CD4-positive, alpha-beta memory T cell (primary cell): ENCODE measurements around the gene CCNA1. TPM values are rescaled to one million over a fixed set of nuclear protein-coding genes. Genes with fewer than 3 reads are reported as not detected.

Experiments used
- CTCF ChIA-PET: fragments of 350-600 bp; sonication (Branson Sonifier 250); formaldehyde crosslinking; loops from one replicate; lab custom pipeline; 2021; ENCODE audit warnings: inconsistent platforms; ENCODE audit not compliant: partially characterized antibody; lab: Charles Lee
- POLR2A ChIA-PET: fragments of 350-600 bp; sonication (Branson Sonifier 250); formaldehyde crosslinking; loops from one replicate; lab custom pipeline; 2021; ENCODE audit not compliant: partially characterized antibody; lab: Charles Lee
- DNase-seq, 5 donors: peaks; one replicate each; pipeline versions ENCODE4 v3.0.0 to v3.0.0-alpha.2; 2020 to 2022; ENCODE audit warnings: mixed read lengths in 1 of 5
- H3K27ac ChIP-seq: one replicate; pipeline ENCODE4 v1.7.0; 2013; ENCODE audit warnings: low read depth, low read length
- H3K27me3 ChIP-seq: 2 replicates; pipeline ENCODE4 v1.7.0; 2013; ENCODE audit warnings: mild to moderate bottlenecking, low read length, moderate library complexity; ENCODE audit not compliant: insufficient read depth
- H3K36me3 ChIP-seq: 2 replicates; pipeline ENCODE4 v1.7.0; 2013; ENCODE audit warnings: mild to moderate bottlenecking, low read length, moderate library complexity; ENCODE audit not compliant: insufficient read depth
- H3K4me1 ChIP-seq: 2 replicates; pipeline ENCODE4 v1.7.0; 2013; ENCODE audit warnings: mild to moderate bottlenecking, low read length, moderate library complexity; ENCODE audit not compliant: insufficient read depth
- H3K4me3 ChIP-seq, 2 donors: one replicate each; pipeline ENCODE4 v1.7.0; 2013; ENCODE audit warnings: low read length in 2 of 2, mild to moderate bottlenecking in 1 of 2
- H3K9me3 ChIP-seq, 2 donors: one replicate each; pipeline ENCODE4 v1.7.0; 2013; ENCODE audit warnings: low read length in 2 of 2, control low read depth in 1 of 2; ENCODE audit not compliant: control insufficient read depth in 1 of 2
- H3K27ac Mint-ChIP-seq, 7 donors: one replicate each; pipeline ENCODE4 v1.8.0; 2020 to 2021; ENCODE audit warnings: mixed read lengths in 7 of 7, mild to moderate bottlenecking in 6 of 7, inconsistent platforms in 3 of 7, moderate library complexity in 3 of 7
- H3K27me3 Mint-ChIP-seq, 2 donors: one replicate each; pipeline ENCODE4 v1.8.0; 2020 to 2021; ENCODE audit warnings: mixed read lengths in 2 of 2
- H3K36me3 Mint-ChIP-seq, 2 donors: one replicate each; pipeline ENCODE4 v1.8.0; 2020 to 2021; ENCODE audit warnings: mixed read lengths in 2 of 2, inconsistent platforms in 1 of 2, mild to moderate bottlenecking in 1 of 2
- H3K4me1 Mint-ChIP-seq, 4 donors: one replicate each; pipeline ENCODE4 v1.8.0; 2020 to 2021; ENCODE audit warnings: mixed read lengths in 4 of 4, mild to moderate bottlenecking in 1 of 4
- H3K4me3 Mint-ChIP-seq, 8 donors: one replicate each; pipeline ENCODE4 v1.8.0; 2020 to 2021; ENCODE audit warnings: mixed read lengths in 8 of 8, mild to moderate bottlenecking in 7 of 8, moderate library complexity in 6 of 8, inconsistent platforms in 3 of 8
- H3K9me3 Mint-ChIP-seq, 8 donors: one replicate each; pipeline ENCODE4 v1.8.0; 2020 to 2021; ENCODE audit warnings: mixed read lengths in 8 of 8, mild to moderate bottlenecking in 5 of 8, inconsistent platforms in 3 of 8, moderate library complexity in 1 of 8
- intact Hi-C: fragments of 100-400 bp; cut with micrococcal nuclease; formaldehyde crosslinking; loops from one replicate; pipeline ENCODE4 v1.15.1; 2023
- polyA plus RNA-seq, 2 donors: library from polyadenylated mRNA; unstranded; fragments of 300-500 nt; fragmentation: Illumina TruSeq; gene quantifications; one replicate each; pipeline ENCODE4 v1.2.3, GENCODE V29; 2021
- total RNA-seq, 2 experiments: library from RNA; stranded (reverse); gene quantifications; one replicate each; pipeline ENCODE4 v1.2.3, GENCODE V29; 2021

The CCNA1 gene
- not detected for total RNA-seq
- not detected for polyA plus RNA-seq

GRCh38 chr13:36432106-36432544 lies at the start of gene CCNA1:
CCNA1 (plus strand) TSS chr13:36432495; CDS start chr13:36433057, 562 bp downstream.
- no peaks in the 10 kb centered on the region for H3K36me3 Mint-ChIP-seq
- POLR2A ChIA-PET, result no interaction called here
- Histone ChIP-seq H3K4me1 (peaks cover 11% of the 10 kb centered on the region), H3K27ac (no peak within 1 kb of the TSS), H3K27me3 (peaks cover 11% of the 10 kb centered on the region), H3K4me3 (no peak within 1 kb of the TSS), H3K36me3 (no peaks in the 10 kb centered on the region), H3K9me3 (no peaks in the 10 kb centered on the region)
- peaks cover 35 to 43% of the 10 kb centered on the region in 2 donors for H3K27me3 Mint-ChIP-seq
- intact Hi-C loops, result no loop called here
- CTCF ChIA-PET, result no interaction called here
- peak within 1 kb of the TSS; percentile 49 to 65 (median 58) for H3K4me3 Mint-ChIP-seq
- H3K27ac Mint-ChIP-seq, result no peak within 1 kb of the TSS
- no peak for DNase-seq
- peaks cover 4 to 10% (median 7%) of the 10 kb centered on the region in 4 donors for H3K4me1 Mint-ChIP-seq
- H3K9me3 Mint-ChIP-seq, result peaks cover 0 to 8% (median 3%) of the 10 kb centered on the region in 8 donors

- Mint-ChIP-seq H3K4me1 (no peaks in the 10 kb centered on the region), H3K36me3 (no peaks in the 10 kb centered on the region), H3K27me3 (peaks cover 7 to 8% of the 10 kb centered on the region in 2 donors), H3K27ac (no peak overlapping the region), H3K9me3 (peaks cover 0 to 6% (median 0%) of the 10 kb centered on the region in 8 donors), H3K4me3 (no peak overlapping the region)
- no peak overlapping the region for H3K4me3 ChIP-seq
- no peak for DNase-seq
- ChIA-PET POLR2A (no interaction called here), CTCF (no interaction called here)
- intact Hi-C loops, result no loop called here
- H3K4me1 ChIP-seq, result no peaks in the 10 kb centered on the region
- no peaks in the 10 kb centered on the region for H3K36me3 ChIP-seq
- H3K9me3 ChIP-seq, result no peaks in the 10 kb centered on the region
- no peak overlapping the region for H3K27ac ChIP-seq
- H3K27me3 ChIP-seq, result no peaks in the 10 kb centered on the region
These were observed 46.8 kb upstream of the CCNA1 start for GRCh38 chr13:36385489-36385888.

- ChIA-PET POLR2A (no interaction called here), CTCF (no interaction called here)
- H3K4me3 ChIP-seq, result no peak overlapping the region
- Mint-ChIP-seq H3K4me3 (no peak overlapping the region), H3K27ac (peak overlapping the region in 1 of 7 donors; percentile 36), H3K9me3 (peaks cover 0 to 2% (median 0%) of the 10 kb centered on the region in 8 donors), H3K4me1 (no peaks in the 10 kb centered on the region), H3K36me3 (no peaks in the 10 kb centered on the region), H3K27me3 (no peaks in the 10 kb centered on the region)
- no peaks in the 10 kb centered on the region for H3K9me3 ChIP-seq
- H3K36me3 ChIP-seq, result no peaks in the 10 kb centered on the region
- intact Hi-C loops, result no loop called here
- no peaks in the 10 kb centered on the region for H3K4me1 ChIP-seq
- no peak overlapping the region for H3K27ac ChIP-seq
- H3K27me3 ChIP-seq, result no peaks in the 10 kb centered on the region
- no peak for DNase-seq
These were observed 37.0 kb upstream of the CCNA1 start for GRCh38 chr13:36395280-36395679.

- H3K27ac ChIP-seq, result no peak overlapping the region
- peaks cover 0 to 4% (median 0%) of the 10 kb centered on the region in 8 donors for H3K9me3 Mint-ChIP-seq
- ChIA-PET CTCF (no interaction called here), POLR2A (no interaction called here)
- H3K4me3 ChIP-seq, result no peak overlapping the region
- no peaks in the 10 kb centered on the region for H3K36me3 ChIP-seq
- peaks cover 4 to 10% of the 10 kb centered on the region in 2 donors for H3K27me3 Mint-ChIP-seq
- H3K27me3 ChIP-seq, result no peaks in the 10 kb centered on the region
- H3K4me1 ChIP-seq, result no peaks in the 10 kb centered on the region
- H3K4me3 Mint-ChIP-seq, result no peak overlapping the region
- H3K4me1 Mint-ChIP-seq, result no peaks in the 10 kb centered on the region
- H3K27ac Mint-ChIP-seq, result no peak overlapping the region
- DNase-seq, result no peak
- intact Hi-C loops, result no loop called here
- H3K36me3 Mint-ChIP-seq, result no peaks in the 10 kb centered on the region
- H3K9me3 ChIP-seq, result no peaks in the 10 kb centered on the region
These were observed 27.1 kb upstream of the CCNA1 start for GRCh38 chr13:36405151-36405550.

- H3K4me1 Mint-ChIP-seq, result peaks cover 0 to 1% (median 0%) of the 10 kb centered on the region in 4 donors
- intact Hi-C loops, result no loop called here
- no peak overlapping the region for H3K27ac Mint-ChIP-seq
- H3K27me3 ChIP-seq, result no peaks in the 10 kb centered on the region
- H3K27me3 Mint-ChIP-seq, result peaks cover 27 to 28% of the 10 kb centered on the region in 2 donors
- no peaks in the 10 kb centered on the region for H3K36me3 ChIP-seq
- peaks cover 0 to 1% of the 10 kb centered on the region in 2 donors for H3K36me3 Mint-ChIP-seq
- H3K27ac ChIP-seq, result no peak overlapping the region
- H3K4me3 ChIP-seq, result no peak overlapping the region
- CTCF ChIA-PET, result no interaction called here
- no peak overlapping the region for H3K4me3 Mint-ChIP-seq
- DNase-seq, result no peak
- POLR2A ChIA-PET, result no interaction called here
- H3K9me3 Mint-ChIP-seq, result peaks cover 0 to 3% (median under 1%) of the 10 kb centered on the region in 8 donors
- H3K4me1 ChIP-seq, result no peaks in the 10 kb centered on the region
- H3K9me3 ChIP-seq, result no peaks in the 10 kb centered on the region
These were observed 19.6 kb upstream of the CCNA1 start for GRCh38 chr13:36412736-36413135.

GRCh38 chr13:36413161-36413560 lies 19.1 kb upstream of the CCNA1 start:
- Histone ChIP-seq H3K9me3 (no peaks in the 10 kb centered on the region), H3K36me3 (no peaks in the 10 kb centered on the region), H3K27me3 (no peaks in the 10 kb centered on the region), H3K4me3 (no peak overlapping the region), H3K4me1 (no peaks in the 10 kb centered on the region), H3K27ac (no peak overlapping the region)
- Mint-ChIP-seq H3K9me3 (peaks cover 0 to 3% (median under 1%) of the 10 kb centered on the region in 8 donors), H3K4me1 (peaks cover 0 to 5% (median 1%) of the 10 kb centered on the region in 4 donors), H3K27me3 (peaks cover 23 to 30% of the 10 kb centered on the region in 2 donors), H3K36me3 (peaks cover 0 to 1% of the 10 kb centered on the region in 2 donors), H3K27ac (no peak overlapping the region), H3K4me3 (no peak overlapping the region)
- intact Hi-C loops, result no loop called here
- ChIA-PET CTCF (no interaction called here), POLR2A (no interaction called here)
- DNase-seq, result no peak

- Histone ChIP-seq H3K27me3 (no peaks in the 10 kb centered on the region), H3K9me3 (no peaks in the 10 kb centered on the region), H3K36me3 (no peaks in the 10 kb centered on the region), H3K4me1 (no peaks in the 10 kb centered on the region), H3K4me3 (no peak overlapping the region), H3K27ac (no peak overlapping the region)
- peaks cover 0 to 1% of the 10 kb centered on the region in 2 donors for H3K36me3 Mint-ChIP-seq
- intact Hi-C loops, result no loop called here
- H3K4me3 Mint-ChIP-seq, result no peak overlapping the region
- ChIA-PET POLR2A (no interaction called here), CTCF (interaction anchor here (0.7 kb wide), 1 partner anchor 20 kb away, joined by 3 read pairs; no protein-coding TSS in a partner anchor)
- no peak overlapping the region for H3K27ac Mint-ChIP-seq
- H3K27me3 Mint-ChIP-seq, result peaks cover 23 to 32% of the 10 kb centered on the region in 2 donors
- H3K9me3 Mint-ChIP-seq, result peaks cover 0 to 3% (median under 1%) of the 10 kb centered on the region in 8 donors
- peaks cover 0 to 7% (median 1%) of the 10 kb centered on the region in 4 donors for H3K4me1 Mint-ChIP-seq
- no peak for DNase-seq
These were observed 17.8 kb upstream of the CCNA1 start for GRCh38 chr13:36414461-36414860.
